Measurements from ENCODE around the gene OR6P1. TPM values are rescaled to one million over a fixed set of nuclear protein-coding genes. Genes with fewer than 3 reads are reported as not detected.

The OR6P1 gene
- total RNA-seq, 4 donors from 2014 or later, result not detected

GRCh38 chr1:158552296-158552695 lies 18.1 kb downstream of the OR6P1 start:
- H3K4me1 ChIP-seq, result no peaks in the 10 kb centered on the region
- no peaks in the 10 kb centered on the region for H3K27me3 ChIP-seq
- no peak overlapping the region for H3K4me3 ChIP-seq
- H3K27ac ChIP-seq (replicated peaks in 1 of 4), result no peak overlapping the region
- intact Hi-C loops (cut with DNase I), result no loop called here
- 73% methylated on average over 1 of the region's 1 CpG for WGBS
- H3K36me3 ChIP-seq, result no peaks in the 10 kb centered on the region
- no peaks in the 10 kb centered on the region for H3K9me3 ChIP-seq
- DNase-seq (ENCODE audit: extremely low spot score), result no peak
- TF ChIP-seq EP300 (IDR thresholded peaks at IDR 0.05), result no peak
- TF ChIP-seq POLR2A (IDR thresholded peaks at IDR 0.05; ENCODE audit: low read depth), result no peak
- no peak for TF ChIP-seq CTCF (IDR thresholded peaks at IDR 0.05)
- no peak for TF ChIP-seq POLR2AphosphoS5 (IDR thresholded peaks at IDR 0.05)

- intact Hi-C loops (cut with DNase I), result no loop called here
- WGBS, result 95% methylated on average over 2 of the region's 2 CpGs
These were observed 22.8 kb downstream of the OR6P1 start for GRCh38 chr1:158547533-158547932.

GRCh38 chr1:158537609-158538008 lies 32.8 kb downstream of the OR6P1 start:
- TF ChIP-seq POLR2A (IDR thresholded peaks at IDR 0.05; ENCODE audit: low read depth), result no peak
- no peak for TF ChIP-seq CTCF (IDR thresholded peaks at IDR 0.05)
- no peak for TF ChIP-seq EP300 (IDR thresholded peaks at IDR 0.05)
- no peak for TF ChIP-seq POLR2AphosphoS5 (IDR thresholded peaks at IDR 0.05)
- WGBS, result 81% methylated on average over 2 of the region's 2 CpGs
- H3K4me1 ChIP-seq, result no peaks in the 10 kb centered on the region
- H3K36me3 ChIP-seq, result no peaks in the 10 kb centered on the region
- intact Hi-C loops (cut with DNase I), result no loop called here
- no peaks in the 10 kb centered on the region for H3K27me3 ChIP-seq
- no peaks in the 10 kb centered on the region for H3K9me3 ChIP-seq
- DNase-seq (ENCODE audit: extremely low spot score), result no peak
- H3K27ac ChIP-seq (replicated peaks in 1 of 4), result no peak overlapping the region
- H3K4me3 ChIP-seq, result no peak overlapping the region

More at GRCh38 chr1:158547533-158547932, 22.8 kb downstream of the OR6P1 start:
- Histone ChIP-seq H3K27me3 (no peaks in the 10 kb centered on the region), H3K4me1 (no peaks in the 10 kb centered on the region), H3K36me3 (no peaks in the 10 kb centered on the region), H3K4me3 (no peak overlapping the region), H3K27ac (replicated peaks in 1 of 4) (no peak overlapping the region), H3K9me3 (no peaks in the 10 kb centered on the region)
- no peak for DNase-seq (ENCODE audit: extremely low spot score)
- TF ChIP-seq POLR2A (IDR thresholded peaks at IDR 0.05; ENCODE audit: low read depth), result no peak
- no peak for TF ChIP-seq EP300 (IDR thresholded peaks at IDR 0.05)
- TF ChIP-seq CTCF (IDR thresholded peaks at IDR 0.05), result no peak
- no peak for TF ChIP-seq POLR2AphosphoS5 (IDR thresholded peaks at IDR 0.05)

GRCh38 chr1:158534496-158534895 lies 35.9 kb downstream of the OR6P1 start:
- no peak for TF ChIP-seq CTCF (IDR thresholded peaks at IDR 0.05)
- no peak for TF ChIP-seq EP300 (IDR thresholded peaks at IDR 0.05)
- no peak for TF ChIP-seq POLR2AphosphoS5 (IDR thresholded peaks at IDR 0.05)
- TF ChIP-seq POLR2A (IDR thresholded peaks at IDR 0.05; ENCODE audit: low read depth), result no peak
- 38% methylated on average over 5 of the region's 5 CpGs for WGBS
- DNase-seq (ENCODE audit: extremely low spot score), result no peak
- no peaks in the 10 kb centered on the region for H3K27me3 ChIP-seq
- no peak overlapping the region for H3K4me3 ChIP-seq
- H3K4me1 ChIP-seq, result no peaks in the 10 kb centered on the region
- intact Hi-C loops (cut with DNase I), result no loop called here
- no peaks in the 10 kb centered on the region for H3K9me3 ChIP-seq
- H3K27ac ChIP-seq (replicated peaks in 1 of 4), result no peak overlapping the region
- no peaks in the 10 kb centered on the region for H3K36me3 ChIP-seq

- TF ChIP-seq CTCF (IDR thresholded peaks at IDR 0.05) (no peak), POLR2A (IDR thresholded peaks at IDR 0.05; ENCODE audit: low read depth) (no peak)
- intact Hi-C loops (cut with DNase I), result no loop called here
- no peak overlapping the region for H3K27ac ChIP-seq (replicated peaks in 1 of 4)
- no peak overlapping the region for H3K4me3 ChIP-seq
- no peaks in the 10 kb centered on the region for H3K27me3 ChIP-seq
- H3K36me3 ChIP-seq, result no peaks in the 10 kb centered on the region
- no peaks in the 10 kb centered on the region for H3K4me1 ChIP-seq
- DNase-seq (ENCODE audit: extremely low spot score), result no peak
- 31% methylated on average over 2 of the region's 2 CpGs for WGBS
- peaks cover 0 to 15% (median 6%) of the 10 kb centered on the region in 4 donors for H3K9me3 ChIP-seq
These were observed 43.1 kb downstream of the OR6P1 start for GRCh38 chr1:158527190-158527815.

Measured in esophagus muscularis mucosa (tissue), 4 donors.